OCI-LY1 (cell line): ENCODE measurements around the gene FNDC3A.
A peak's percentile ranks its signal among the peaks of the same experiment; 100 is the strongest.

ENCODE experiments used
- H2AFZ ChIP-seq: fragments of 200-600 bp; sonication (generic), shearing (Covaris generic); 2 replicates; pipeline ENCODE4 v1.6.0; 2014; ENCODE audit warnings: antibody characterized with exemption, mild to moderate bottlenecking, low read length
- H3F3A ChIP-seq: fragments of 200-600 bp; sonication (generic), shearing (Covaris generic); 2 replicates; pipeline ENCODE4 v1.6.0; 2014; ENCODE audit warnings: mild to moderate bottlenecking, antibody characterized with exemption, low read length, moderate library complexity; ENCODE audit not compliant: insufficient read depth
- H3K27ac ChIP-seq: fragments of 200-600 bp; sonication (generic); 2 replicates; pipeline ENCODE4 v1.5.1; 2014; ENCODE audit warnings: low read length, mixed run types, mild to moderate bottlenecking, low read depth; ENCODE audit not compliant: poor library complexity, severe bottlenecking
- H3K27me3 ChIP-seq: fragments of 200-600 bp; sonication (generic); 2 replicates; pipeline ENCODE4 v1.6.0; 2014; ENCODE audit warnings: antibody characterized with exemption, mild to moderate bottlenecking, low read length, moderate library complexity; ENCODE audit not compliant: insufficient read depth
- H3K36me3 ChIP-seq: fragments of 200-600 bp; sonication (generic); 2 replicates; pipeline ENCODE4 v1.6.1; 2014; ENCODE audit warnings: mild to moderate bottlenecking, antibody characterized with exemption, low read length, moderate library complexity, mixed read lengths; ENCODE audit not compliant: insufficient read depth
- H3K4me1 ChIP-seq: fragments of 200-600 bp; sonication (generic); 2 replicates; pipeline ENCODE4 v1.5.1; 2014; ENCODE audit warnings: mild to moderate bottlenecking, low read length, moderate library complexity; ENCODE audit not compliant: insufficient read depth, severe bottlenecking
- H3K4me2 ChIP-seq: fragments of 200-600 bp; sonication (generic), shearing (Covaris generic); 2 replicates; pipeline ENCODE4 v1.6.1; 2014; ENCODE audit warnings: low read length
- H3K4me3 ChIP-seq: fragments of 200-600 bp; sonication (generic); 2 replicates; pipeline ENCODE4 v1.5.1; 2014; ENCODE audit warnings: low read length, low read depth, mild to moderate bottlenecking, mixed read lengths; ENCODE audit not compliant: poor library complexity, severe bottlenecking
- H3K79me2 ChIP-seq: fragments of 200-600 bp; shearing (Covaris generic); 2 replicates; pipeline ENCODE4 v1.6.1; 2016; ENCODE audit warnings: mixed run types, low read length, mixed read lengths; ENCODE audit not compliant: insufficient read depth
- H3K9ac ChIP-seq: fragments of 200-600 bp; sonication (generic), shearing (Covaris generic); 2 replicates; pipeline ENCODE4 v1.6.1; 2014; ENCODE audit warnings: mild to moderate bottlenecking, low read length, mixed read lengths
- H3K9me2 ChIP-seq: fragments of 200-600 bp; sonication (generic), shearing (Covaris generic); 2 replicates; pipeline ENCODE4 v1.6.1; 2014; ENCODE audit warnings: low read depth, mild to moderate bottlenecking, low read length, mixed read lengths
- H3K9me3 ChIP-seq: fragments of 200-600 bp; shearing (Covaris generic); 2 replicates; pipeline ENCODE4 v1.6.1; 2014; ENCODE audit warnings: low read length, mixed read lengths
- H4K20me1 ChIP-seq: fragments of 200-600 bp; sonication (generic), shearing (Covaris generic); 2 replicates; pipeline ENCODE4 v1.6.0; 2016; ENCODE audit warnings: mild to moderate bottlenecking, low read length; ENCODE audit not compliant: insufficient read depth
- CTCF ChIP-seq: fragments of 200-600 bp; sonication (generic), shearing (Covaris generic); IDR thresholded peaks from 2 replicates; pipeline ENCODE4 v1.5.1; 2017; ENCODE audit warnings: mild to moderate bottlenecking, antibody characterized with exemption, low read length, moderate library complexity, mixed read lengths
- EZH2 ChIP-seq: fragments of 200-600 bp; sonication (generic), shearing (Covaris generic); IDR thresholded peaks from 2 replicates; pipeline ENCODE4 v1.8.0; 2017; ENCODE audit warnings: borderline replicate concordance, mixed run types, mild to moderate bottlenecking, antibody characterized with exemption, low read length, moderate library complexity, mixed read lengths

Gene FNDC3A

GRCh38 chr13:48977973-48978372 is 2.3 kb downstream of the FNDC3A start:
- H3K27me3 ChIP-seq, result no peaks in the 10 kb centered on the region; the same call in 1 of the 2 replicates
- H2AFZ ChIP-seq, result no peak overlapping the region
- no peak overlapping the region for H3K9ac ChIP-seq
- no peak overlapping the region for H3K27ac ChIP-seq
- no peak for TF ChIP-seq EZH2
- TF ChIP-seq CTCF, result no peak
- H3K4me2 ChIP-seq, result no peak overlapping the region
- peaks cover 11% of the 10 kb centered on the region for H3K9me3 ChIP-seq
- no peaks in the 10 kb centered on the region for H3K9me2 ChIP-seq
- H3K36me3 ChIP-seq, result no peaks in the 10 kb centered on the region; the same call in 1 of the 2 replicates
- H3F3A ChIP-seq, result 0 out of 2 replicates have a peak, but pooled peaks cover 2% of the 10 kb centered on the region
- no peaks in the 10 kb centered on the region for H4K20me1 ChIP-seq
- no peaks in the 10 kb centered on the region for H3K79me2 ChIP-seq
- H3K4me3 ChIP-seq, result no peak overlapping the region
- peaks cover 33% of the 10 kb centered on the region for H3K4me1 ChIP-seq

- H3K27ac ChIP-seq, result no peak overlapping the region
- H3K27me3 ChIP-seq, result no peaks in the 10 kb centered on the region; the same call in 1 of the 2 replicates
- peaks cover 6% of the 10 kb centered on the region; the same call in 1 of the 2 replicates for H3K9me3 ChIP-seq
- H3K9ac ChIP-seq, result no peak overlapping the region
- H3F3A ChIP-seq, result 0 out of 2 replicates have a peak, but pooled peaks cover 2% of the 10 kb centered on the region
- no peaks in the 10 kb centered on the region for H3K9me2 ChIP-seq
- H3K36me3 ChIP-seq, result no peaks in the 10 kb centered on the region; the same call in 1 of the 2 replicates
- H4K20me1 ChIP-seq, result no peaks in the 10 kb centered on the region
- H3K4me3 ChIP-seq, result no peak overlapping the region
- H3K4me2 ChIP-seq, result no peak overlapping the region
- H3K79me2 ChIP-seq, result peaks cover 7% of the 10 kb centered on the region; the same call in 1 of the 2 replicates
- H3K4me1 ChIP-seq, result peaks cover 33% of the 10 kb centered on the region
- no peak for TF ChIP-seq EZH2
- TF ChIP-seq CTCF, result no peak
- H2AFZ ChIP-seq, result no peak overlapping the region
These were observed 3.4 kb downstream of the FNDC3A start for GRCh38 chr13:48978942-48979601.

GRCh38 chr13:48979892-48980291 is 4.2 kb downstream of the FNDC3A start:
- H3K9me2 ChIP-seq, result no peaks in the 10 kb centered on the region
- H4K20me1 ChIP-seq, result no peaks in the 10 kb centered on the region
- no peak overlapping the region for H3K27ac ChIP-seq
- H3K36me3 ChIP-seq, result no peaks in the 10 kb centered on the region; the same call in 1 of the 2 replicates
- H3F3A ChIP-seq, result 0 out of 2 replicates have a peak, but pooled peaks cover 2% of the 10 kb centered on the region
- no peak for TF ChIP-seq EZH2
- TF ChIP-seq CTCF, result no peak
- no peak overlapping the region for H3K4me3 ChIP-seq
- no peaks in the 10 kb centered on the region for H3K27me3 ChIP-seq
- peaks cover 7% of the 10 kb centered on the region; the same call in 1 of the 2 replicates for H3K79me2 ChIP-seq
- H3K4me1 ChIP-seq, result peaks cover 32% of the 10 kb centered on the region
- no peak overlapping the region for H2AFZ ChIP-seq
- H3K4me2 ChIP-seq, result 0 out of 2 replicates have a peak overlapping the region, but pooled peaks have one; percentile 19
- H3K9me3 ChIP-seq, result peaks cover 2% of the 10 kb centered on the region; the same call in 1 of the 2 replicates
- no peak overlapping the region for H3K9ac ChIP-seq
